Measurements from ENCODE around the gene CHRNG. TPM values are rescaled to one million over a fixed set of nuclear protein-coding genes. Genes with fewer than 3 reads are reported as not detected.
A peak's percentile ranks its signal among the peaks of the same experiment; 100 is the strongest.

CHRNG gene
- polyA plus RNA-seq, 1 experiment: not detected

- POLR2A ChIA-PET: interaction anchor here (0.6 kb wide), 1 partner anchor 58 kb away, joined by 10 read pairs; no protein-coding TSS in a partner anchor
- no peaks in the 10 kb centered on the region; the same call in none of the 2 replicates for H3K27me3 ChIP-seq (ENCODE audit: control insufficient read depth, insufficient read depth, low read length)
- CTCF ChIA-PET: interaction anchor here (0.7 to 4.4 kb wide), 2 partner anchors 8 to 11 kb away, joined by 3 to 29 read pairs; no protein-coding TSS in a partner anchor
- DNase-seq (ENCODE audit: low read depth): no peak
- H3K4me3 ChIP-seq (ENCODE audit: low read depth, low read length): no peak overlapping the region
- no peak for TF ChIP-seq CTCF (IDR thresholded peaks at IDR 0.05; ENCODE audit: insufficient read depth, low read depth, low read length)
- no peaks in the 10 kb centered on the region for H3K36me3 ChIP-seq (ENCODE audit: control insufficient read depth, insufficient read depth, low read length)
Measured at GRCh38 chr2:232533944-232534710, 5.4 kb upstream of the CHRNG start.

GRCh38 chr2:232534940-232535651 is 4.4 kb upstream of the CHRNG start:
- TF ChIP-seq CTCF (IDR thresholded peaks at IDR 0.05; ENCODE audit: insufficient read depth, low read depth, low read length): no peak
- DNase-seq (ENCODE audit: low read depth): no peak
- Histone ChIP-seq H3K36me3 (ENCODE audit: control insufficient read depth, insufficient read depth, low read length) (no peaks in the 10 kb centered on the region), H3K4me3 (ENCODE audit: low read depth, low read length) (no peak overlapping the region), H3K27me3 (ENCODE audit: control insufficient read depth, insufficient read depth, low read length) (peaks cover 3% of the 10 kb centered on the region)
- ChIA-PET POLR2A (no interaction called here), CTCF (interaction anchor here (4.4 kb wide), 1 partner anchor 12 kb away, joined by 29 read pairs; no protein-coding TSS in a partner anchor)

- H3K4me3 ChIP-seq (ENCODE audit: low read depth, low read length): no peak overlapping the region
- H3K27me3 ChIP-seq (ENCODE audit: control insufficient read depth, insufficient read depth, low read length): peaks cover 3% of the 10 kb centered on the region
- H3K36me3 ChIP-seq (ENCODE audit: control insufficient read depth, insufficient read depth, low read length): no peaks in the 10 kb centered on the region
- no peak for TF ChIP-seq CTCF (IDR thresholded peaks at IDR 0.05; ENCODE audit: insufficient read depth, low read depth, low read length)
- POLR2A ChIA-PET: no interaction called here
- DNase-seq (ENCODE audit: low read depth): no peak
- CTCF ChIA-PET: no interaction called here
Measured at GRCh38 chr2:232535761-232536530, 3.5 kb upstream of the CHRNG start.

- POLR2A ChIA-PET: no interaction called here
- CTCF ChIA-PET: no interaction called here
- TF ChIP-seq CTCF (IDR thresholded peaks at IDR 0.05; ENCODE audit: insufficient read depth, low read depth, low read length): 0 out of 2 replicates have a peak, but pooled peaks have one; percentile 18
Measured at GRCh38 chr2:232537079-232537478, 2.4 kb upstream of the CHRNG start.

More at GRCh38 chr2:232537079-232537478, 2.4 kb upstream of the CHRNG start:
- no peak for DNase-seq (ENCODE audit: low read depth)
- Histone ChIP-seq H3K36me3 (ENCODE audit: control insufficient read depth, insufficient read depth, low read length) (no peaks in the 10 kb centered on the region), H3K4me3 (ENCODE audit: low read depth, low read length) (no peak overlapping the region), H3K27me3 (ENCODE audit: control insufficient read depth, insufficient read depth, low read length) (peaks cover 3% of the 10 kb centered on the region)

Data from BJ (cell line).